DMS79 treated with DMSO at 0.1 percent for 48 hours (cell line): ENCODE data around the gene FARS2.
A peak's percentile ranks its signal among the peaks of the same experiment; 100 is the strongest.
"Not testable (repeated sequence)": the region's sequence is repeated elsewhere in the genome, so short reads cannot be mapped to it uniquely, and the experiment has no call there.

Experiments used
- DNase-seq: peaks from one replicate; lab custom pipeline; 2025; lab: John Stamatoyannopoulos, UW

FARS2 gene

GRCh38 chr6:5636210-5637030, 375.1 kb downstream of the FARS2 start:
- peak; percentile 28 for DNase-seq

GRCh38 chr6:5637714-5638113, 376.4 kb downstream of the FARS2 start:
- no peak for DNase-seq

- DNase-seq, result no peak
Measured at GRCh38 chr6:5638666-5639065, 377.4 kb downstream of the FARS2 start.

- no peak for DNase-seq
Measured at GRCh38 chr6:5639193-5639592, 377.9 kb downstream of the FARS2 start.

- DNase-seq, result no peak
Measured at GRCh38 chr6:5640614-5641013, 379.3 kb downstream of the FARS2 start.

GRCh38 chr6:5644523-5645185, 383.3 kb downstream of the FARS2 start:
- DNase-seq, result no peak

- DNase-seq, result peak; percentile 41
Measured at GRCh38 chr6:5645328-5646290, 384.3 kb downstream of the FARS2 start.

GRCh38 chr6:5652406-5653137, 391.3 kb downstream of the FARS2 start:
- DNase-seq, result no peak

- no peak for DNase-seq
Measured at GRCh38 chr6:5653801-5654200, 392.5 kb downstream of the FARS2 start.

- peak; percentile 46 for DNase-seq
Measured at GRCh38 chr6:5656226-5656625, 394.9 kb downstream of the FARS2 start.

- DNase-seq, result not testable (repeated sequence)
Measured at GRCh38 chr6:5656695-5657094, 395.4 kb downstream of the FARS2 start.

GRCh38 chr6:5657684-5658430, 396.5 kb downstream of the FARS2 start:
- DNase-seq, result no peak

GRCh38 chr6:5659467-5659866, 398.2 kb downstream of the FARS2 start:
- DNase-seq, result no peak

- DNase-seq, result no peak
Measured at GRCh38 chr6:5660772-5661171, 399.5 kb downstream of the FARS2 start.

GRCh38 chr6:5662797-5663196, 401.5 kb downstream of the FARS2 start:
- DNase-seq, result no peak

GRCh38 chr6:5663259-5663658, 401.9 kb downstream of the FARS2 start:
- DNase-seq, result peak; percentile 22

GRCh38 chr6:5663739-5664138, 402.4 kb downstream of the FARS2 start:
- no peak for DNase-seq

GRCh38 chr6:5664149-5664548, 402.8 kb downstream of the FARS2 start:
- DNase-seq, result no peak

GRCh38 chr6:5665173-5665572, 403.9 kb downstream of the FARS2 start:
- peak; percentile 19 for DNase-seq

- DNase-seq, result peak; percentile 4
Measured at GRCh38 chr6:5665667-5666066, 404.4 kb downstream of the FARS2 start.

GRCh38 chr6:5666695-5667094, 405.4 kb downstream of the FARS2 start:
- DNase-seq, result no peak
